ENCODE data around the gene RAVER2.
"Not testable (repeated sequence)": the region's sequence is repeated elsewhere in the genome, so short reads cannot be mapped to it uniquely, and the experiment has no call there.

RAVER2 gene

GRCh38 chr1:64814427-64814826 lies 69.6 kb downstream of the RAVER2 start:
- no peak for DNase-seq (ENCODE audit: low read depth)

DNA sequence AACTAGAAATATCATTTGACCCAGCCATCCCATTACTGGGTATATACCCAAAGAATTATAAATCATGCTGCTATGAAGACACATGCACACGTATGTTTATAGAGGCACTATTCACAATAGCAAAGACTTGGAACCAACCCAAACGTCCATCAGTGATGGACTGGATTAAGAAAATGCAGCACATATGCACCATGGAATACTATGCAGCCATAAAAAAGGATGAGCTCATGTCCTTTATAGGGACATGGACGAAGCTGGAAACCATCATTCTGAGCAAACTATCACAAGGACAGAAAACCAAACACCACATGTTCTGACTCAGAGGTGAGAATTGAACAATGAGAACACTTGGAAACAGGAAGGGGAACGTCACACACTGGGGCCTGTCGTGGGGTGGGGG lies 72.5 kb downstream of the RAVER2 start:
- DNase-seq (ENCODE audit: low read depth) = not testable (repeated sequence)

- DNase-seq (ENCODE audit: low read depth) = not testable (repeated sequence)
Measured at GRCh38 chr1:64820572-64820971, 75.7 kb downstream of the RAVER2 start.

GRCh38 chr1:64822621-64823020 lies 77.7 kb downstream of the RAVER2 start:
- no peak for DNase-seq (ENCODE audit: low read depth)

- DNase-seq (ENCODE audit: low read depth) = peak; percentile 76
Measured at GRCh38 chr1:64823691-64824476, 79.0 kb downstream of the RAVER2 start.

GRCh38 chr1:64826991-64827390 lies 82.1 kb downstream of the RAVER2 start:
- DNase-seq (ENCODE audit: low read depth) = no peak

GRCh38 chr1:64828829-64829228 lies 84.0 kb downstream of the RAVER2 start:
- no peak for DNase-seq (ENCODE audit: low read depth)

- DNase-seq (ENCODE audit: low read depth) = no peak
Measured at GRCh38 chr1:64829411-64830029, 84.6 kb downstream of the RAVER2 start.

GRCh38 chr1:64830030-64830651 lies 85.3 kb downstream of the RAVER2 start:
- no peak for DNase-seq (ENCODE audit: low read depth)

DNA sequence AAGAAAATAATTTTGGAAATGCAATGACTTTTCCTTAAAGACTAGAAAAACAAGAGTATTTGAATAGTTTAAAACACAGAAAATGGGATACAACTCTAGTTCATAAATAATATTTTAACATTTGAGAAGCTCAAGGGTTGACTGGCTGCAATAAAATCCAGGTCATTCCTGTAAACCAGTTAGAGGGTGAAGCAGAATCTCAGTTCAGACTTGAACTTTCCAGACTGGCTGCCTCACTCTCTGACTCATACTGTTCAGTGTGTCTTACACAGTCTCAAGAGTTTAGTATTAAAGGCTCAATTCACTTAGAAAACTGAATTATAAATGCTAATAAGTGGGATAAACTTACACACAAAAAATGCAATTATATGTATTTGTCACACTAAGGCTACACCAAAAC lies 89.9 kb downstream of the RAVER2 start:
- no peak for DNase-seq (ENCODE audit: low read depth)

DNA sequence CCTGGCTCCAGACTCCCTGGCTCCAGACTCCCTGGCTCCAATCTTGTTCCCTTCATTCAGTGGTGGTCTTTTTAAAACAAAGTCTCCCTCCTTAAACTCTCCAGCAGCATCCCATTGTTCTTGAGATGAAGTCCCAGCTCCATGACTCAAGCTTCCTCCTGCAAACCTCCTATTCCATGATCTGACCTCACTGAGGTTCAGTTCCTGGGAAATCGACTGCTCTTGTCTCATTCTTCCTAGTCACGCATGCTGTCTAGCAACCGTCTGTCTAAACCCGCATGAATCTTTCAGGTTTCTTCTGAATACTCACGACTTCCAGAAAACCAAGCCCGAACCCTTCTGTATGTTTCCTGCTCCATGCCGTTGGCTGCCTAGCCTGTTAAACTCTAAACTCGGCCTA lies 91.9 kb downstream of the RAVER2 start:
- no peak for DNase-seq (ENCODE audit: low read depth)

GRCh38 chr1:64838486-64838885 lies 93.6 kb downstream of the RAVER2 start:
- DNase-seq (ENCODE audit: low read depth) = no peak

DNA sequence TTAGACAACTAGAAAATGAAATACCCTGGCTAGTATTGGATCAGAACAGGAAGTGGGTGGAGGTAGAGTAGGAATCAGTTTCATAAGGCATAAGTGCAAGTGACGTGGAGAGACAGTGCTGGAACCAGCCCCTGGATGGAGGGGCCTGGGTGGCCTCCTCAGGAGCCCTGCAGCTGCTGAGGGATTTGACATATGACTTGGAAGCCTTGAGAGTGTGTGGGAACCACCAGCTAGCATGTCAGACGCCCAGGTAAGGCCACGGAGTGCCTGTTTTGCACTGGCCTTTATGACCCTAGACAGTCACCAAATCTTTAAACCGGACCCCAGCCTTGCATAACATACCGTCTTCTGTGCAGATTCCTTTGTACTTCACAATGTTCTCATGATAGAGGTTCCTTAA lies 94.4 kb downstream of the RAVER2 start:
- DNase-seq (ENCODE audit: low read depth) = no peak

GRCh38 chr1:64839732-64840405 lies 95.0 kb downstream of the RAVER2 start:
- no peak for DNase-seq (ENCODE audit: low read depth)

GRCh38 chr1:64841330-64842065 lies 96.6 kb downstream of the RAVER2 start:
- no peak for DNase-seq (ENCODE audit: low read depth)

DNA sequence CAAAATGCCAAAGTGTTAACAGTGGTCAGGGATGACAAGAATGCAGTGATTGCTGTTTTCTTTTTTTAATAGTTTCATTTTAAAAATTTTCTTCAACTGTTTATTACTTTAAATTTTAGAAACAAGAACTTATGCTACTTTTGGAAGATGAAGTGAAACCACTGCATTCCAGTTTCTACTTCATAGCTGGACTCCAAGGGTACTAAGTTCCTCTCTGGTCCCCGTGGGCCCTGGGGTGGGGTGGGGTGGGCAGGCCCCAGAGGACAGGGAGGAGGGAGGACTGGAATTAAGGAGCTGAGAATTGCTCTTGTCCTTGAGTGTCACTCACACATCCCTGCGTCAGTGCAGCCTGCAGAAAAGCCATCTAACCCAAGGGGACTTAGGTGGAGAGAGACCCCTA lies 97.3 kb downstream of the RAVER2 start:
- DNase-seq (ENCODE audit: low read depth) = no peak

DNA sequence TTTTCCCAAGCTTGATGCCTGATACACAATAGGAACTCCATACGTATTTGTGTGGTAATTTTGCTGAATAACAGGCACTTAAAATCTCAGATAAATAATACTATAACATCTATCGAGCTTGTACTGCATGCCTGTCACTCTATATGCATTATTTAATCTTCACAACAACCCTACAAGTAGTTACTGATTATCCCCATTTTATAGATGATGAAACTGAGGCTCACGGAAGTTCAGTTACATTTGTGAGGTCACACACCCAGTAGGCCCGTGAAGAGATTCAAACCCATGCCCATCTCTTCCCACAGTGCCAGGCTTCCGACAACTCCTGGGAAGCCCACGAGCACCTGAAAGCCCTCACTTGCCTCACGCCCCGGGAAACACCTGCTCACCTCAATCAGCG lies 98.8 kb downstream of the RAVER2 start:
- DNase-seq (ENCODE audit: low read depth) = no peak

DNA sequence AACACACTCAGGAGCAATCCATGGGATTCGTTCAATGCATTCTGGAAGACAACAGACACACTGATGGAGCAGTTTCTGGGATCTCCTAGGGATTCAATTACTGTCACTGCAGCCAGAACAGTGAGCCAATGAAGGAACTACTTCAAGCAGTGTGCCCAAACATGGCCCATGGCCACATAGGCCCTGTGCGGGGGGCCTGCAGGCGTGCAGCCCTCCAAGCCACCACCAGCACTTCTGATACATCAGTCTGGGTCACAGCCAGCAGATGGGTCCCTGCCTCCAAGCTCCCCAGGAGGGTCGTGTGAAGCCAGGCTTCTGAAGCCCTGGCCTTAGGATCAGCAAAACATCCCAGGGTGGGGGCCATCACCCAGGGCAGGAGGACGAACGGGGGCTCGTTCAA lies 99.3 kb downstream of the RAVER2 start:
- DNase-seq (ENCODE audit: low read depth) = no peak

- DNase-seq (ENCODE audit: low read depth) = no peak
Measured at GRCh38 chr1:64844609-64845008, 99.7 kb downstream of the RAVER2 start.

DNA sequence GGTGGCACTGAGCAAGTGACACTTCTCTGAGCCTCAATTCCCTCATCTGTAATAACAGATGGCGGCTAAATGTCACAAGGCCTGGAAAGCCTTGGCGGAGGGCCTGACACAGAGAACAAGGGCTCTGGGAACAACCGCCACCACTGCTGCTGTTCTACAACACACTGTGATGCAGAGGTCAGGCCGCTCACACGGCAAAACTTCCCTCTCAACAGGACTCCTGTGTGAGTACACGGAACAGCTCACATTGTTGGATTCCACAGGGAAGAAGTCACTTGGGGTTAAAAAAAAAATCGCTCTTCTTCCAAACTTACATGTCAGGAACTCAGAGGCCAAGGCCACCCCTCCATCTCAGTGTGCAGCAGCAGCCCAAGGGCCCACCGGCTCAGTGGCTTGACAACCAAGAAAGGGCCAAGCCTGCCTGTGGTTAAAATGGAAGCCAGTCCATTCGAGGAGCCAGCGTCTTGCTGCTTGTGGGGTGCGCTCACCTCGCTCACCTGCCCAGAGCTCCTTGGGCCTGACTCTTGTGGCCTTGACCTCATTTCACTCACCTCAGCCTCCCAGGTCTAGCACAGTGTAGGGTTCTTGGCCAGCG lies 101.1 kb downstream of the RAVER2 start:
- DNase-seq (ENCODE audit: low read depth) = no peak

DNA sequence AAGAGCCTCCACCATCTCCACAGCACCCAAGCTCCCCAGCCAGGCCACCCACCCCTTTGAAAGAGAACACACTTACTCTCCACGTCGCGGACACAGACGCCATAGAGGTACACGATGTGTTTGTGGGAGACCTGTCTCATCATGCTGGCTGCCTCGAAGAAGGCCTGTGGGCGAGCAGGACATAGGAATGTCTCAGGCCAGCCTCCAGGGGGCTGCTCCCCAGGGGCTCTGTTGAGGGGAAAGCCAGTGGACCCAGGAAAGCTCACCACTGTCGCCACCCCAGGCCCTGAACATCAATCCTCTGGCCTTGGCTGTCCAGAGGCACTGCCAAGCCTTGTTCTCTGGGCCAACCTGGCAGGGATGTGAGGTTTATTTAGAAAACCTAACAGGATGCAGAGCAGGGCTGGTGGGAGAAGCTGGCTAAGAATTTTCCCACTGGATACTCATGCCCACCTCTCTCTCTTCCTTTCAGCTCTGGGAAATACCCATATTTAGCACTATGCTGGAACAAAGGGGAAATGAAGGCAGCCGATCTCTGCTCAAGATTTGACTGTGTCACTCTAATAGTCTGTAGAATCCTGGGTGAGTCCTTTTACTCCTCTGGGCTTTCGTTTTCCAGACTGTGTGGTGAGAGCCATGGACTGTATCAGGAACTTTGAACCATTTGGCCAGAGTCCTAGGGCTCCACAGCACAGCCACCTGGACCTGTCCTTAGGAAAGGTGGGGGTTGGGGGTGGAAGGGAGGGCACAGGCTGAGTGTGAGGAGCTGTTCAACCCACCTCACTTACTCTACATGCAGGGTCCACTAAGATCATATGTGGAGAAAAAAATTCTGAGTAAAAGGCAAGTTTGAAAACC lies 101.9 kb downstream of the RAVER2 start:
- no peak for DNase-seq (ENCODE audit: low read depth)
